ENCODE data around the gene RBM47. TPM values are rescaled to one million over a fixed set of nuclear protein-coding genes. Genes with fewer than 3 reads are reported as not detected.

RBM47 gene
- total and polyA plus RNA-seq, 2 of the 4 experiments (the other 2 are of a cell fraction): 0.44 to 1.1 TPM

GRCh38 chr4:40656201-40656863 lies 26.7 kb upstream of the RBM47 start:
- H3K9me1 ChIP-seq (ENCODE audit: insufficient read depth, low read length): no peaks in the 10 kb centered on the region
- H3K4me3 ChIP-seq (ENCODE audit: insufficient read depth, low read depth, low read length): no peak overlapping the region
- no peak overlapping the region for H4K91ac ChIP-seq (ENCODE audit: insufficient read depth, low read depth, low read length)
- DNase-seq: no peak
- H3K9ac ChIP-seq (ENCODE audit: low read depth, low read length): no peak overlapping the region
- H4K5ac ChIP-seq (ENCODE audit: low read depth, low read length): no peak overlapping the region
- H2AFZ ChIP-seq (replicated peaks; ENCODE audit: low read length, poor library complexity): no peak overlapping the region
- no peak for ATAC-seq (ENCODE audit: low read depth)
- in situ Hi-C loops (cut with MboI; ENCODE audit: low sequenced_read_pairs) (no loop called here), dilution Hi-C loops (cut with HindIII; ENCODE audit: low sequenced_read_pairs, unreplicated experiment) (no loop called here), intact Hi-C loops (cut with micrococcal nuclease) (no loop called here)
- H3K56ac ChIP-seq (ENCODE audit: extremely low read depth, insufficient read depth, low read length): no peak overlapping the region
- H2BK120ac ChIP-seq (ENCODE audit: low read depth, low read length): no peak overlapping the region
- no peak overlapping the region for H3K23ac ChIP-seq (ENCODE audit: low read depth, low read length)
- no peak overlapping the region for H3K4ac ChIP-seq (ENCODE audit: low read depth, low read length)
- no peak for TF ChIP-seq USF2 (IDR thresholded peaks at IDR 0.05; ENCODE audit: low read depth, low read length)
- no peak for TF ChIP-seq CHD1 (IDR thresholded peaks at IDR 0.05; ENCODE audit: low read depth, low read length)
- TF ChIP-seq CEBPB (IDR thresholded peaks at IDR 0.05; ENCODE audit: low read depth, low read length): no peak
- no peak for TF ChIP-seq SMC3 (IDR thresholded peaks at IDR 0.05; ENCODE audit: low read depth, low read length)
- no peak for TF ChIP-seq FOS (IDR thresholded peaks at IDR 0.05; ENCODE audit: low read depth, low read length)
- TF ChIP-seq RCOR1 (IDR thresholded peaks at IDR 0.05; ENCODE audit: insufficient replicate concordance, low read length): no peak
- no peak for TF ChIP-seq BHLHE40 (IDR thresholded peaks at IDR 0.05; ENCODE audit: low read depth, low read length)
- no peak for TF ChIP-seq ELK1 (IDR thresholded peaks at IDR 0.05; ENCODE audit: borderline replicate concordance, low read depth, low read length)
- no peak for TF ChIP-seq RFX5 (IDR thresholded peaks at IDR 0.05; ENCODE audit: low read depth, low read length)
- no peak for TF ChIP-seq RAD21 (IDR thresholded peaks at IDR 0.05; ENCODE audit: low read length)
- no peak for TF ChIP-seq CTCF (conservative IDR thresholded peaks at IDR 0.05; ENCODE audit: low read depth, low read length)
- TF ChIP-seq POLR2A (IDR thresholded peaks at IDR 0.05; ENCODE audit: low read depth, low read length): no peak
- no peak for TF ChIP-seq MAFK (IDR thresholded peaks at IDR 0.05; ENCODE audit: low read depth, low read length)
- TF ChIP-seq MAZ (IDR thresholded peaks at IDR 0.05; ENCODE audit: borderline replicate concordance, low read depth, low read length): no peak
- no peak for TF ChIP-seq MXI1 (IDR thresholded peaks at IDR 0.05; ENCODE audit: borderline replicate concordance, low read depth, low read length)
- TF ChIP-seq NFE2L2 (IDR thresholded peaks at IDR 0.05; ENCODE audit: low read depth, low read length): no peak
- no peaks in the 10 kb centered on the region for H3K27me3 ChIP-seq (ENCODE audit: control insufficient read depth, insufficient read depth, low read length)
- no peak overlapping the region for H2AK9ac ChIP-seq (replicated peaks; ENCODE audit: low read depth, low read length, poor library complexity)
- H3K4me2 ChIP-seq (ENCODE audit: low read depth, low read length): no peak overlapping the region
- no peak overlapping the region for H3K27ac ChIP-seq (ENCODE audit: insufficient read depth, low read length)
- H3K14ac ChIP-seq (replicated peaks; ENCODE audit: low read depth, low read length): no peak overlapping the region
- 94% methylated on average over 6 of the region's 9 CpGs; no CpG with 5 or more reads in 1 of the 2 experiments for WGBS, 2 experiments (ENCODE audit: extremely low coverage in 2 of 2, insufficient read length in 1 of 2)
- H2BK20ac ChIP-seq (ENCODE audit: low read depth, low read length): no peak overlapping the region
- no peaks in the 10 kb centered on the region for H3K9me3 ChIP-seq (ENCODE audit: control insufficient read depth, insufficient read depth, low read length)
- H2AK5ac ChIP-seq (ENCODE audit: low read depth, low read length): no peak overlapping the region
- no peaks in the 10 kb centered on the region for H3K79me1 ChIP-seq (ENCODE audit: low read depth in 1 of 2, low read length in 2 of 2)
- no peak overlapping the region for H2BK15ac ChIP-seq (ENCODE audit: low read depth, low read length)
- ChIA-PET POLR2A (ENCODE audit: unreplicated experiment) (no interaction called here), CTCF (no interaction called here)
- no peak overlapping the region for H4K8ac ChIP-seq (ENCODE audit: low read depth in 2 of 2, low read length in 2 of 2)
- H4K20me1 ChIP-seq (ENCODE audit: insufficient read depth, low read length): no peaks in the 10 kb centered on the region
- no peaks in the 10 kb centered on the region for H3K4me1 ChIP-seq (ENCODE audit: control insufficient read depth, insufficient read depth, low read length)
- H3K18ac ChIP-seq (ENCODE audit: low read depth, low read length): no peak overlapping the region
- no peak overlapping the region for H2BK5ac ChIP-seq (ENCODE audit: low read depth, low read length, poor library complexity, severe bottlenecking)
- BruUV-seq (replicated peaks): no TSS peak
- H3K36me3 ChIP-seq (ENCODE audit: control insufficient read depth, insufficient read depth, low read length): no peaks in the 10 kb centered on the region
